Mesothelial cell of epicardium (in vitro differentiated cells): ENCODE results near the gene MYO16. TPM values are rescaled to one million over a fixed set of nuclear protein-coding genes. Genes with fewer than 3 reads are reported as not detected.
A peak's percentile ranks its signal among the peaks of the same experiment; 100 is the strongest.

Experiments used
- DNase-seq, 2 experiments: peaks; one replicate each; pipeline ENCODE4 v3.0.0; 2021; ENCODE audit warnings: low spot score in 2 of 2; ENCODE audit not compliant: unreplicated experiment in 2 of 2
- H3K27ac Mint-ChIP-seq: 2 replicates; pipeline ENCODE4 v1.8.0; 2021; ENCODE audit warnings: mixed read lengths
- H3K27me3 Mint-ChIP-seq: 2 replicates; pipeline ENCODE4 v1.8.0; 2021; ENCODE audit warnings: low read depth, mixed read lengths
- H3K36me3 Mint-ChIP-seq: 2 replicates; pipeline ENCODE4 v1.8.0; 2021; ENCODE audit warnings: mixed read lengths
- H3K4me1 Mint-ChIP-seq: 2 replicates; pipeline ENCODE4 v1.8.0; 2021; ENCODE audit warnings: mixed read lengths
- H3K4me3 Mint-ChIP-seq: 2 replicates; pipeline ENCODE4 v1.8.0; 2021; ENCODE audit warnings: mild to moderate bottlenecking, moderate library complexity, mixed read lengths
- H3K9me3 Mint-ChIP-seq: 2 replicates; pipeline ENCODE4 v1.8.0; 2021; ENCODE audit warnings: mixed read lengths
- CTCF ChIP-seq: fragments of 200-600 bp; sonication (generic); IDR thresholded peaks from one replicate; pipeline ENCODE4 v1.5.0; 2021; ENCODE audit warnings: antibody characterized with exemption; ENCODE audit not compliant: unreplicated experiment
- total RNA-seq: library from RNA; stranded (reverse); gene quantifications from 3 replicates; pipeline ENCODE4 v1.2.1, GENCODE V29; 2021

The MYO16 gene
- total RNA-seq, 1 donor from 2014 or later, result 0.07 TPM

DNA sequence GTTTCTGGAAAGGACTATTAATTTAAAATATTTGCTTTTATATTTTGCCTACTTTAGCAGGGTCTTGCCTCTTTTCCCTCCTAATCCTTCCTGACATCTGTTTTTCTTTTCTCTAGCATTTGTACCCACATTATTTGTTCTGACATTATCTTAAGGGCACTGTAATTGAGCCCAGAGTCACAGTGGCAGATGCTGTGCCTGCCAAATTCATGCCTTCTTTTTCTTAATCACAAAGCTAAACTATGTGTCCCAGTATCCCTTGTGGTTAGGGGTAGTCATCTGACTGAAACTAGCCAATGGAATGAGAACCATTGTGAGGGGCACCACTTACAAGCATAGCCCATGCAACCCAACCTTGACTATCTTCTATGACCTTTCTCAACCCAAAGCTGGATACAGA lies 562.9 kb downstream of the MYO16 start:
- no peaks in the 10 kb centered on the region for H3K36me3 Mint-ChIP-seq
- no peaks in the 10 kb centered on the region for H3K4me1 Mint-ChIP-seq
- H3K27ac Mint-ChIP-seq, result no peak overlapping the region
- no peaks in the 10 kb centered on the region for H3K9me3 Mint-ChIP-seq
- DNase-seq, result no peak
- no peak overlapping the region for H3K4me3 Mint-ChIP-seq
- no peaks in the 10 kb centered on the region for H3K27me3 Mint-ChIP-seq
- no peak for TF ChIP-seq CTCF

GRCh38 chr13:109196948-109197347 lies 567.5 kb downstream of the MYO16 start:
- no peaks in the 10 kb centered on the region for H3K4me1 Mint-ChIP-seq
- H3K27ac Mint-ChIP-seq, result no peak overlapping the region
- no peaks in the 10 kb centered on the region for H3K36me3 Mint-ChIP-seq
- TF ChIP-seq CTCF, result peak; percentile 42
- no peak overlapping the region for H3K4me3 Mint-ChIP-seq
- H3K27me3 Mint-ChIP-seq, result no peaks in the 10 kb centered on the region
- H3K9me3 Mint-ChIP-seq, result no peaks in the 10 kb centered on the region
- no peak for DNase-seq

DNA sequence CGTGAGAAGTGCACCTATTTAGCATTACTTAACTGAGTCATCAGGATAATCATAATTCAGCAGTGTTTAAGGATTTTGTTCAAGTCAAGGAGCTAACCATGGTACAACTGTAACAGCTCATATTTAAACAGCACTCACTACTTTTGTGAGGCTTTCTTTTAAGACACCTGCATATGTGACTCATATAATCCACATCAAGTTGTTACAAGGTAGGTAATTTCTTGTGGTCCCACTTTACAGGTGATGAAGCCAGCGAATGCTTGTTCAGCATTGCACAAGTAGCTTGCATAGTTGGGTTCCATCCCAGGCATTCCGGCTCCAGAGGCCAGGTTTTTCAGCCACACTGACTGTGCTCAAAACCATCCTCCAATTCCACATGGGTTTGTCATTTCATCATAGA lies 569.2 kb downstream of the MYO16 start:
- TF ChIP-seq CTCF, result no peak
- Mint-ChIP-seq H3K9me3 (no peaks in the 10 kb centered on the region), H3K27me3 (no peaks in the 10 kb centered on the region), H3K4me1 (no peaks in the 10 kb centered on the region), H3K36me3 (no peaks in the 10 kb centered on the region), H3K27ac (no peak overlapping the region), H3K4me3 (no peak overlapping the region)
- no peak for DNase-seq

DNA sequence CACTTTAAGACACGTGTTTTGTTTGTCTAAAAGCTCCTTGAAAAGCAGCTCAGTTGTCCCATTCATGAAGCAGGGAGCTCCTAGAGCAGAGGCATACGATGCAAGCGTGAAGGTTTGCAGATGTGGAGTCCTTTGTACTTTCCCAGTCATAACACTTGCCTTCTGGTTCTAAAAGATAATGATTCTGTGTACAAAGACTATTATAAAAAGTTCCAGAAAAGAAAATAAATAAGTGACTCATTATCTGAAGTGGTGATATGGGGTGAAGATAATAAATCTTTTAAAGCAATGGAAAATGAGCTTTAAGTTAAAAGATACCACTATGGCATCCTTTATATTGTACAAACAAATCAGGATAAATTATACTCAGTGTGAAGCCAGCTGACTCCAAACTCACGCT lies 569.9 kb downstream of the MYO16 start:
- Mint-ChIP-seq H3K27me3 (no peaks in the 10 kb centered on the region), H3K9me3 (no peaks in the 10 kb centered on the region), H3K27ac (no peak overlapping the region)

DNA sequence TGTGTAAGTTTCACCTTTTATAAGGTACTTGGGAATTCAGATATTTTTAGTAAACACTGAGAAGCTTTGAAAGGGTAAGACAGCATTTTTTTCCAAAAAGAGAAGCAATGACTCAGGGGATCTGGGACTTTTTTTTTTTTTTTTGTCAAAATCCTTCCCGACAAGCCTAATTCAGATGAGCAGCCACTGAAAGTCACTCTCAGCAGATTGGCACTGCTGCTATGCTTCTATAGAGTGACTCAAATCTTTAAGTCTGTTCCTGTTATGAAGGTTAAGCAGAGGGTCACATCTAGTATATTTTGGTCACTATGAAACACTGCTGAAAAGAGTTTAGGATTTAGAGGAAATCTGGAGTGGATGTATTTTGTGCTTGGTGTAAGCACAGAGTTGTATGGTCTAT lies 571.1 kb downstream of the MYO16 start:
- no peak for DNase-seq
- no peak for TF ChIP-seq CTCF
- Mint-ChIP-seq H3K36me3 (no peaks in the 10 kb centered on the region), H3K4me3 (no peak overlapping the region), H3K4me1 (no peaks in the 10 kb centered on the region), H3K9me3 (no peaks in the 10 kb centered on the region), H3K27me3 (no peaks in the 10 kb centered on the region), H3K27ac (no peak overlapping the region)

More for the DNA sequence above, 569.9 kb downstream of the MYO16 start:
- Mint-ChIP-seq H3K4me1 (no peaks in the 10 kb centered on the region), H3K4me3 (no peak overlapping the region), H3K36me3 (no peaks in the 10 kb centered on the region)
- no peak for DNase-seq
- TF ChIP-seq CTCF, result no peak

- no peaks in the 10 kb centered on the region for H3K4me1 Mint-ChIP-seq
- H3K9me3 Mint-ChIP-seq, result no peaks in the 10 kb centered on the region
- H3K36me3 Mint-ChIP-seq, result no peaks in the 10 kb centered on the region
- no peaks in the 10 kb centered on the region for H3K27me3 Mint-ChIP-seq
- no peak for TF ChIP-seq CTCF
- DNase-seq, result no peak
- H3K27ac Mint-ChIP-seq, result no peak overlapping the region
- H3K4me3 Mint-ChIP-seq, result no peak overlapping the region
Observed at GRCh38 chr13:109203587-109203986, 574.2 kb downstream of the MYO16 start.
